AG04449 (cell line): Measurements from ENCODE around the gene ARID1B.

Experiments used
- CTCF ChIA-PET: fragments of 350-600 bp; formaldehyde crosslinking; extraction: SDS; loops from one replicate; lab custom pipeline; 2021; ENCODE audit warnings: antibody characterized with exemption; lab: Yijun Ruan, JAX
- POLR2A ChIA-PET: fragments of 400-600, 350-600 bp; formaldehyde crosslinking; extraction: SDS; loops from one replicate; lab custom pipeline; 2020; ENCODE audit warnings: antibody characterized with exemption, inconsistent platforms; lab: Yijun Ruan, JAX
- DNase-seq: peaks from one replicate; pipeline ENCODE4 v3.0.0-alpha.2; 2010; ENCODE audit warnings: low read depth, low spot score
- H3K4me3 ChIP-seq: 2 replicates; pipeline ENCODE4 v1.5.1; 2011; ENCODE audit warnings: low read depth, mild to moderate bottlenecking, control low read depth, low read length
- TF ChIP-seq, protein P1 (sequence below): IDR thresholded peaks from one replicate; pipeline ENCODE4 v1.5.1; 2011; ENCODE audit warnings: mild to moderate bottlenecking, moderate library complexity, low read length, control low read depth, inconsistent platforms; ENCODE audit not compliant: insufficient read depth; ENCODE audit errors: missing control alignments

ARID1B gene

DNA sequence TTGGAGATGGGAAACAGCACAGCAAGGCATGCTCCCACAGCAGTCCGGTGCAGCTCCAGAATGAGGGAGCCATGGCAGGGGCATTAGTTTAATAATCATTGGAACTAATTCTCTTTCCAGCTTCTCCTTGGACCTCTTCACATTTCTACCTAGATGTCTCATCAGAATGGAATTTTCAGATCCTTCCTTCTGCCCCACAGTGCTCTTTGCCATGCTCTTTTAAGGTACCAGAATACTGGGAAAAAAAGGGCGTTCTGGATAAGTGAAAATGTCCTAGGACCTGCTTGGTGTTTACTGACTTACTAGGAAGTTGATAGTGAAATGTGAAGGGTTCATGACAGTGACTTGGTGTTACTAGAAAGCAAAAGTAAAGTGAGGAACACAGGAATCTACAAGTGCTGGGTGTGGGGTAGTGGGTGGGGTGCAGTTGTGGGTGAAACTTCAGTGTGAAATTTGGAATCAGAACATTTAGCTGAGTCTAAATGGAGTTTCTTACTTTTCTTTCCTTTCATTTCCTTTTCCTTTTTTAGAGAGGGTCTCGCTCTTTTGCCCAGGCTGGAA is 207.1 kb downstream of the ARID1B start:
- CTCF ChIA-PET = no interaction called here

DNA sequence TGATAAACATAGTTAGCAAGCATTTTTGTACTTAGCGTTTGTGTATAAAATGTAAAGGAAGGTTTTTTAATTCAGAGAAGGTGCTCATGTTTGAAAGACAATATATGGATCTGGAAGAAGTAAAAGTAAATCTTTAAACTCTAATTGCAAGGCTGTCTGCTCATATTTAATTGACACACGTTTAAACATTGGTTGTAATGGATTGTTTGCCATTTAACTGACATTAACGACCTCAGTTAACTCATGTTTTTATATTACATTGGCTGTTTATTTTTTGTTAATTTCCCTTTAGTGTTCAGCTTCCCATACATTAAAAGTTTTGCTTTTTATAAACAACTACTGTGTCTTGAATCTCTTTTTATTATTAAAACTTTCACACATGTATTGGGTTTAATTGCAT is 208.1 kb downstream of the ARID1B start:
- no peak for DNase-seq
- POLR2A ChIA-PET = no interaction called here
- CTCF ChIA-PET = interaction anchor here (0.7 kb wide), 1 partner anchor 35 kb away, joined by 3 read pairs; no protein-coding TSS in a partner anchor
- no peak overlapping the region for H3K4me3 ChIP-seq
- TF ChIP-seq, protein P1, sequence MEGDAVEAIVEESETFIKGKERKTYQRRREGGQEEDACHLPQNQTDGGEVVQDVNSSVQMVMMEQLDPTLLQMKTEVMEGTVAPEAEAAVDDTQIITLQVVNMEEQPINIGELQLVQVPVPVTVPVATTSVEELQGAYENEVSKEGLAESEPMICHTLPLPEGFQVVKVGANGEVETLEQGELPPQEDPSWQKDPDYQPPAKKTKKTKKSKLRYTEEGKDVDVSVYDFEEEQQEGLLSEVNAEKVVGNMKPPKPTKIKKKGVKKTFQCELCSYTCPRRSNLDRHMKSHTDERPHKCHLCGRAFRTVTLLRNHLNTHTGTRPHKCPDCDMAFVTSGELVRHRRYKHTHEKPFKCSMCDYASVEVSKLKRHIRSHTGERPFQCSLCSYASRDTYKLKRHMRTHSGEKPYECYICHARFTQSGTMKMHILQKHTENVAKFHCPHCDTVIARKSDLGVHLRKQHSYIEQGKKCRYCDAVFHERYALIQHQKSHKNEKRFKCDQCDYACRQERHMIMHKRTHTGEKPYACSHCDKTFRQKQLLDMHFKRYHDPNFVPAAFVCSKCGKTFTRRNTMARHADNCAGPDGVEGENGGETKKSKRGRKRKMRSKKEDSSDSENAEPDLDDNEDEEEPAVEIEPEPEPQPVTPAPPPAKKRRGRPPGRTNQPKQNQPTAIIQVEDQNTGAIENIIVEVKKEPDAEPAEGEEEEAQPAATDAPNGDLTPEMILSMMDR = no peak

More for the DNA sequence above, 207.1 kb downstream of the ARID1B start:
- TF ChIP-seq, protein P1 = no peak
- DNase-seq = no peak
- H3K4me3 ChIP-seq = no peak overlapping the region
- POLR2A ChIA-PET = no interaction called here

DNA sequence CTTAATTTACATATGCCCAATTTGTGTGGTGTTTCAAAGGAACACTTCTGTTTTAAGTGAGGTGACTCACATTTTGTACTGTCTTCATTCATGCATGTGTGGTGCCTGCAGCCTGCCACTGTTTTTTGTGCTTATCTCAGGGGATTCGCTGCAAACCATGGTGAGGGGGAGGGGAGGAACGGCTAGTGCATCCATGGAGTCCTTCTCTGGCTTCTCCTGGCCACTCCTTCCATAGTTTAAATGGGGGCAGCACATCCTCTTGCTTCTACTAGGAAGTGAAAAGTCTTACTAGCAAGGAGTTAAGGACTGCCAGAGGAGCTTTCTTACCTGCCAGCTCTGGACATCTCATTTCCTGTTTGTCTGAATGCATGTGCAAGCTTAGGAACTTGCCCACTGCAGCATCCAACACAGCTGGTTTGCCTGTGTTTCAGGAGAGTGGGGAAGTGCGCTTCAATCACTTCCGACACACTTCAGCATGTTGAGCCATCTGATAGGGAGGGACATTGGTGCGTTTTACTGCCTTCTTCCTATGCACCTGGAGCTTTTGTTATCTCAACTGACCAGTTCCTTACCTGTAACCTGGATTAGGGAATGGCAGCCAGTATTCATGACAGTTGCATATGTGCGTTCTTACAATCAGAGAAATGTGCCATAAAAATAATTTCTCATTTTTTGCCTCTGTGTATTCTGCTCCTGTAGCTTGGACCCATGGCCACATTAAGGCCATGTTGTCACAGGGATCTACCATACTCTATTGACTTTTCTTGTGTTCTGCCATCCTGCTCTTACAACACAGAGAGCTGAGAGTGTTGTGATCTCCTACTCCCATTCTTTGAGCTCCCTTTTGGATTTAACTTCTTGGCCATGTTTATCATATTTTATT is 211.3 kb downstream of the ARID1B start:
- no peak overlapping the region for H3K4me3 ChIP-seq
- TF ChIP-seq, protein P1 = no peak
- POLR2A ChIA-PET = no interaction called here
- CTCF ChIA-PET = interaction anchor here (1.0 to 1.3 kb wide), 4 partner anchors 8 to 57 kb away, joined by 3 to 5 read pairs (median 4); no protein-coding TSS in a partner anchor
- no peak for DNase-seq

DNA sequence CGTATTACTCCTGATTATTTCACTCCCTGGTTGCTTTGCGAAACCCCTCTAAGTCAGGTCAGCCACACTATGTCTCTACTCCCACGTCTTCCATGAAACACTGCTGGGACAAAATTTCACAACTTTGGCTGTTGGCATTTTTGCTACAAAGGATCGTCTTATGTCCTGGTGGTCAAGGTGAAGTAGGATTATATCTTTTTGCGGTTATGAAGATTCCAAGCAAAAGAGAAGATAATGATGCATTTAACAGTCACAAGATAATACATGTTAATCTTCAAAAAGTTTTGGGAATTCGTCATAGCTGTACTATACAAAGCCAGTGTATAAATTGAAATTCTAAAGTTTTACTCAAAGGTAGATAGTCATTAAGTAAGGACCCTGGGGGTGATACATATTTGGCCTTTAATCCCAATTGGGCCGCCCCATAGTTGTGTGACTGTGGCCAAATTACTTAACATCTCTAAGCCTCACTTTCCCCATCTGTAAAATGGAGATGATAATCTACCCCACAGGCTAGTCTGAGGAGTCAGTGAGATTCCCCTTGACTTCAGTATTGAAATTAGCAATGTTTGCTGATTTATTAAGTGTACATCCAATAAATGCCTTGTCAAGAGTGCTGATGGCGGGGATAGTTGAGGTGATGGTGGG is 212.1 kb downstream of the ARID1B start:
- ChIA-PET CTCF (interaction anchor here (1.0 to 1.3 kb wide), 4 partner anchors 9 to 57 kb away, joined by 3 to 5 read pairs (median 4); no protein-coding TSS in a partner anchor), POLR2A (no interaction called here)
- TF ChIP-seq, protein P1 = no peak
- no peak overlapping the region for H3K4me3 ChIP-seq
- no peak for DNase-seq

DNA sequence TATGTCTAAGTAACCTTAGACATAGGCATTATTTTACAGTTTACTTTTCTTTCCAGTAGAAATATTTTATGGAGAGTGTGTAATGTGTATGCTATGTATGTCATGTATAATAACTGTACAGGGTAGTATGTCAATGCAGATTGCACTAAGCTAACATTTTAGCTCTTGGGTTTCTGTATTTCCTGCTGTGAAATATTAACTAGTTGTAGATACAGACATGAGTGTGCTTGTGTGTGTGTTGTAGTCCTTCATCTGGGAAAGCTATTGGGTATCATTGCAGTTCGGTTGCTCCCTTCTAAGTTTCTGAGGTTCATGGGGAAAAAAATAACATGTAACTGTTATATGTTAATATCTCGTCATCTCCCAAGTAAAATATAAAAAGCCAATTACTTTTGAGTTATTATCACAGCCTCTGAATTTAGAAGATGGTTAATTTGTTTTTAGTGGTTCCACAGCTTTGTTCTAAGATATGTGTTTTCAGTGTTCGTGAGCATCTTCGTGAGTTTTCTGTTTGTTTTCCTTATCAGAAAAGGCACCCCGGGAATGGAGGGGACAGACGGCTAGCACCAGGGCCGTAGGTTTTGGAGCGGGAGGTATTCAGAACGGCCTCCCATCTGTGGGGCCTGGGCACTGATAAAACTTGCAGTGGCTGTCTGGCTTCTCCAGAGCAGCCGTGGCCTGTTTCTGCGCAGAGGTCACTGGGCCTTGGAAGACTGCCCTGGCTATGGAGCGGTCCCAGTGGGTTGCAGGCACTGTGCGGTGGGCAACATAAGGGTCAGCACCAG is 215.0 kb downstream of the ARID1B start:
- POLR2A ChIA-PET = no interaction called here
- peak; percentile 21 for DNase-seq
- H3K4me3 ChIP-seq = no peak overlapping the region
- TF ChIP-seq, protein P1 = no peak
- CTCF ChIA-PET = interaction anchor here (1.4 kb wide), 1 partner anchor 10 kb away, joined by 3 read pairs; no protein-coding TSS in a partner anchor
